ENCODE data around the gene PIAS3.
"Not testable (repeated sequence)": the region's sequence is repeated elsewhere in the genome, so short reads cannot be mapped to it uniquely, and the experiment has no call there.

Gene PIAS3

GRCh38 chr1:145877923-145878486 lies 19.1 kb upstream of the PIAS3 start:
- DNase-seq (ENCODE audit: low read depth in 2 of 2, low spot score in 1 of 2) = no peak

- DNase-seq (ENCODE audit: low read depth in 2 of 2, low spot score in 1 of 2) = no peak
These were observed 15.8 kb upstream of the PIAS3 start for GRCh38 chr1:145874646-145875045.

- DNase-seq (ENCODE audit: low read depth in 2 of 2, low spot score in 1 of 2) = no peak
These were observed 13.4 kb upstream of the PIAS3 start for GRCh38 chr1:145871994-145872924.

- no peak for DNase-seq (ENCODE audit: low read depth in 2 of 2, low spot score in 1 of 2)
These were observed 9.4 kb upstream of the PIAS3 start for GRCh38 chr1:145868232-145868631.

- DNase-seq (ENCODE audit: low read depth in 2 of 2, low spot score in 1 of 2) = no peak
These were observed 4.6 kb upstream of the PIAS3 start for GRCh38 chr1:145863282-145864018.

GRCh38 chr1:145859491-145860023 lies 676 bp upstream of the PIAS3 start:
- DNase-seq (ENCODE audit: low read depth in 2 of 2, low spot score in 1 of 2) = peak; percentile 48 to 64

- DNase-seq (ENCODE audit: low read depth in 2 of 2, low spot score in 1 of 2) = peak in 1 of 2 donors; percentile 43
These were observed 512 bp downstream of the PIAS3 start for GRCh38 chr1:145858238-145858900.

- DNase-seq (ENCODE audit: low read depth in 2 of 2, low spot score in 1 of 2) = no peak
These were observed 1.7 kb downstream of the PIAS3 start for GRCh38 chr1:145857170-145857569.

- DNase-seq (ENCODE audit: low read depth in 2 of 2, low spot score in 1 of 2) = no peak
These were observed 3.4 kb downstream of the PIAS3 start for GRCh38 chr1:145855426-145855948.

GRCh38 chr1:145849356-145850160 lies 9.3 kb downstream of the PIAS3 start:
- no peak for DNase-seq (ENCODE audit: low read depth in 2 of 2, low spot score in 1 of 2)

- no peak for DNase-seq (ENCODE audit: low read depth in 2 of 2, low spot score in 1 of 2)
These were observed 11.1 kb downstream of the PIAS3 start for GRCh38 chr1:145847827-145848226.

- DNase-seq (ENCODE audit: low read depth in 2 of 2, low spot score in 1 of 2) = no peak
These were observed 12.7 kb downstream of the PIAS3 start for GRCh38 chr1:145846201-145846612.

GRCh38 chr1:145845514-145846161 lies 13.2 kb downstream of the PIAS3 start, which contains the start of gene NUDT17:
TSS of gene NUDT17 (plus strand) at chr1:145845630. CDS start at chr1:145845641, 11 bp downstream.
- peak; percentile 53 to 58 for DNase-seq (ENCODE audit: low read depth in 2 of 2, low spot score in 1 of 2)

GRCh38 chr1:145845144-145845513 lies 13.8 kb downstream of the PIAS3 start:
- no peak for DNase-seq (ENCODE audit: low read depth in 2 of 2, low spot score in 1 of 2)

GRCh38 chr1:145843031-145843430 lies 15.8 kb downstream of the PIAS3 start:
- no peak for DNase-seq (ENCODE audit: low read depth in 2 of 2, low spot score in 1 of 2)

- no peak for DNase-seq (ENCODE audit: low read depth in 2 of 2, low spot score in 1 of 2)
These were observed 21.2 kb downstream of the PIAS3 start for GRCh38 chr1:145837656-145838055.

- not testable (repeated sequence) for DNase-seq (ENCODE audit: low read depth in 2 of 2, low spot score in 1 of 2)
These were observed 28.1 kb downstream of the PIAS3 start for GRCh38 chr1:145830810-145831209.

- no peak for DNase-seq (ENCODE audit: low read depth in 2 of 2, low spot score in 1 of 2)
These were observed 30.4 kb downstream of the PIAS3 start for GRCh38 chr1:145828367-145829026.

- DNase-seq (ENCODE audit: low read depth in 2 of 2, low spot score in 1 of 2) = no peak
These were observed 30.9 kb downstream of the PIAS3 start for GRCh38 chr1:145827966-145828365.
